ENCODE results near the gene ADAMTS12. TPM values are rescaled to one million over a fixed set of nuclear protein-coding genes. Genes with fewer than 3 reads are reported as not detected.

ADAMTS12 gene
- total RNA-seq, 2 donors from 2014 or later = 0.42 to 1.1 TPM

DNA sequence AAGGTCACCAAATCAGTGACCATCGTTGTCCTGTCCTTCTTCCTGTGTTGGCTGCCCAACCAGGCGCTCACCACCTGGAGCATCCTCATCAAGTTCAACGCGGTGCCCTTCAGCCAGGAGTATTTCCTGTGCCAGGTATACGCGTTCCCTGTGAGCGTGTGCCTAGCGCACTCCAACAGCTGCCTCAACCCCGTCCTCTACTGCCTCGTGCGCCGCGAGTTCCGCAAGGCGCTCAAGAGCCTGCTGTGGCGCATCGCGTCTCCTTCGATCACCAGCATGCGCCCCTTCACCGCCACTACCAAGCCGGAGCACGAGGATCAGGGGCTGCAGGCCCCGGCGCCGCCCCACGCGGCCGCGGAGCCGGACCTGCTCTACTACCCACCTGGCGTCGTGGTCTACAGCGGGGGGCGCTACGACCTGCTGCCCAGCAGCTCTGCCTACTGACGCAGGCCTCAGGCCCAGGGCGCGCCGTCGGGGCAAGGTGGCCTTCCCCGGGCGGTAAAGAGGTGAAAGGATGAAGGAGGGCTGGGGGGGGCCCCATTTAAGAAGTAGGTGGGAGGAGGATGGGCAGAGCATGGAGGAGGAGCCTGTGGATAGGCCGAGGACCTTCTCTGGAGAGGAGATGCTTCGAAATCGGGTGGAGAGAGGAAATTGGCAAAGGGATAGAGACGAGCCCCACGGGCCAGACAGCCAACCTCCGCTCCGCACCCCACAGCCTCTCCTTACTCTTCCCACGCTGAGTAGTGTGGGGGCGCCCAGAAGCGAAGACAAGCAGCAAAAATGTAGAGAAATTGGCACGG, 46.1 kb upstream of the ADAMTS12 start:
- Histone ChIP-seq H3K9me3 (no peaks in the 10 kb centered on the region), H3K36me3 (no peaks in the 10 kb centered on the region), H3K9ac (ENCODE audit: low read depth in 2 of 2, low read length in 2 of 2) (no peak overlapping the region), H3K27ac (no peak overlapping the region), H3K27me3 (peaks cover 23% of the 10 kb centered on the region), H3K4me1 (no peaks in the 10 kb centered on the region), H3K4me3 (no peak overlapping the region)
- DNase-seq = no peak
- TF ChIP-seq, protein P1, sequence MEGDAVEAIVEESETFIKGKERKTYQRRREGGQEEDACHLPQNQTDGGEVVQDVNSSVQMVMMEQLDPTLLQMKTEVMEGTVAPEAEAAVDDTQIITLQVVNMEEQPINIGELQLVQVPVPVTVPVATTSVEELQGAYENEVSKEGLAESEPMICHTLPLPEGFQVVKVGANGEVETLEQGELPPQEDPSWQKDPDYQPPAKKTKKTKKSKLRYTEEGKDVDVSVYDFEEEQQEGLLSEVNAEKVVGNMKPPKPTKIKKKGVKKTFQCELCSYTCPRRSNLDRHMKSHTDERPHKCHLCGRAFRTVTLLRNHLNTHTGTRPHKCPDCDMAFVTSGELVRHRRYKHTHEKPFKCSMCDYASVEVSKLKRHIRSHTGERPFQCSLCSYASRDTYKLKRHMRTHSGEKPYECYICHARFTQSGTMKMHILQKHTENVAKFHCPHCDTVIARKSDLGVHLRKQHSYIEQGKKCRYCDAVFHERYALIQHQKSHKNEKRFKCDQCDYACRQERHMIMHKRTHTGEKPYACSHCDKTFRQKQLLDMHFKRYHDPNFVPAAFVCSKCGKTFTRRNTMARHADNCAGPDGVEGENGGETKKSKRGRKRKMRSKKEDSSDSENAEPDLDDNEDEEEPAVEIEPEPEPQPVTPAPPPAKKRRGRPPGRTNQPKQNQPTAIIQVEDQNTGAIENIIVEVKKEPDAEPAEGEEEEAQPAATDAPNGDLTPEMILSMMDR (IDR thresholded peaks at IDR 0.05) = no peak
- intact Hi-C loops (cut with DNase I) = no loop called here

DNA sequence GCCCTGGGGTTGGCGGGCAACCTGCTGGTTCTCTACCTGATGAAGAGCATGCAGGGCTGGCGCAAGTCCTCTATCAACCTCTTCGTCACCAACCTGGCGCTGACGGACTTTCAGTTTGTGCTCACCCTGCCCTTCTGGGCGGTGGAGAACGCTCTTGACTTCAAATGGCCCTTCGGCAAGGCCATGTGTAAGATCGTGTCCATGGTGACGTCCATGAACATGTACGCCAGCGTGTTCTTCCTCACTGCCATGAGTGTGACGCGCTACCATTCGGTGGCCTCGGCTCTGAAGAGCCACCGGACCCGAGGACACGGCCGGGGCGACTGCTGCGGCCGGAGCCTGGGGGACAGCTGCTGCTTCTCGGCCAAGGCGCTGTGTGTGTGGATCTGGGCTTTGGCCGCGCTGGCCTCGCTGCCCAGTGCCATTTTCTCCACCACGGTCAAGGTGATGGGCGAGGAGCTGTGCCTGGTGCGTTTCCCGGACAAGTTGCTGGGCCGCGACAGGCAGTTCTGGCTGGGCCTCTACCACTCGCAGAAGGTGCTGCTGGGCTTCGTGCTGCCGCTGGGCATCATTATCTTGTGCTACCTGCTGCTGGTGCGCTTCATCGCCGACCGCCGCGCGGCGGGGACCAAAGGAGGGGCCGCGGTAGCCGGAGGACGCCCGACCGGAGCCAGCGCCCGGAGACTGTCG, 45.4 kb upstream of the ADAMTS12 start:
- Histone ChIP-seq H3K4me1 (no peaks in the 10 kb centered on the region), H3K27ac (no peak overlapping the region), H3K36me3 (no peaks in the 10 kb centered on the region), H3K27me3 (peaks cover 23% of the 10 kb centered on the region), H3K4me3 (no peak overlapping the region), H3K9ac (ENCODE audit: low read depth in 2 of 2, low read length in 2 of 2) (no peak overlapping the region), H3K9me3 (no peaks in the 10 kb centered on the region)
- TF ChIP-seq, protein P1 (IDR thresholded peaks at IDR 0.05) = no peak
- intact Hi-C loops (cut with DNase I) = no loop called here
- no peak for DNase-seq

DNA sequence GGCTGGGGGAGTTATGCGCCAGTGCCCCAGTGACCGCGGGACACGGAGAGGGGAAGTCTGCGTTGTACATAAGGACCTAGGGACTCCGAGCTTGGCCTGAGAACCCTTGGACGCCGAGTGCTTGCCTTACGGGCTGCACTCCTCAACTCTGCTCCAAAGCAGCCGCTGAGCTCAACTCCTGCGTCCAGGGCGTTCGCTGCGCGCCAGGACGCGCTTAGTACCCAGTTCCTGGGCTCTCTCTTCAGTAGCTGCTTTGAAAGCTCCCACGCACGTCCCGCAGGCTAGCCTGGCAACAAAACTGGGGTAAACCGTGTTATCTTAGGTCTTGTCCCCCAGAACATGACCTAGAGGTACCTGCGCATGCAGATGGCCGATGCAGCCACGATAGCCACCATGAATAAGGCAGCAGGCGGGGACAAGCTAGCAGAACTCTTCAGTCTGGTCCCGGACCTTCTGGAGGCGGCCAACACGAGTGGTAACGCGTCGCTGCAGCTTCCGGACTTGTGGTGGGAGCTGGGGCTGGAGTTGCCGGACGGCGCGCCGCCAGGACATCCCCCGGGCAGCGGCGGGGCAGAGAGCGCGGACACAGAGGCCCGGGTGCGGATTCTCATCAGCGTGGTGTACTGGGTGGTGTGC, 44.7 kb upstream of the ADAMTS12 start, which contains the start of gene RXFP3:
TSS of gene RXFP3 (plus strand) at position 6 of the 636 bp plus-strand sequence. CDS start at position 361, 355 bp downstream.
- no peaks in the 10 kb centered on the region for H3K4me1 ChIP-seq
- intact Hi-C loops (cut with DNase I) = no loop called here
- no peak within 1 kb of the TSS for H3K4me3 ChIP-seq
- H3K36me3 ChIP-seq = no peaks in the 10 kb centered on the region
- TF ChIP-seq, protein P1 (IDR thresholded peaks at IDR 0.05) = no peak
- no peak for DNase-seq
- H3K9me3 ChIP-seq = no peaks in the 10 kb centered on the region
- H3K27me3 ChIP-seq = peaks cover 23% of the 10 kb centered on the region
- H3K9ac ChIP-seq (ENCODE audit: low read depth in 2 of 2, low read length in 2 of 2) = no peak within 1 kb of the TSS
- no peak within 1 kb of the TSS for H3K27ac ChIP-seq

GRCh38 chr5:33936004-33936380, 44.2 kb upstream of the ADAMTS12 start:
- Histone ChIP-seq H3K9ac (ENCODE audit: low read depth in 2 of 2, low read length in 2 of 2) (no peak overlapping the region), H3K27ac (no peak overlapping the region), H3K4me1 (no peaks in the 10 kb centered on the region), H3K4me3 (no peak overlapping the region), H3K36me3 (no peaks in the 10 kb centered on the region), H3K9me3 (no peaks in the 10 kb centered on the region), H3K27me3 (peaks cover 23% of the 10 kb centered on the region)
- peak; percentile 31 for DNase-seq
- intact Hi-C loops (cut with DNase I) = no loop called here
- TF ChIP-seq, protein P1 (IDR thresholded peaks at IDR 0.05) = no peak

- Histone ChIP-seq H3K4me3 (no peak overlapping the region), H3K9ac (ENCODE audit: low read depth in 2 of 2, low read length in 2 of 2) (no peak overlapping the region), H3K27ac (no peak overlapping the region), H3K4me1 (no peaks in the 10 kb centered on the region), H3K9me3 (no peaks in the 10 kb centered on the region), H3K36me3 (no peaks in the 10 kb centered on the region), H3K27me3 (peaks cover 23% of the 10 kb centered on the region)
- no peak for DNase-seq
- TF ChIP-seq, protein P1 (IDR thresholded peaks at IDR 0.05) = no peak
- intact Hi-C loops (cut with DNase I) = loop anchor here (5.0 kb wide), 1 partner anchor 497 kb away; no protein-coding TSS in a partner anchor
These were observed 42.4 kb upstream of the ADAMTS12 start for GRCh38 chr5:33934176-33934575.
